PC-3 (cell line): Measurements from ENCODE around the gene IL1RN. TPM values are rescaled to one million over a fixed set of nuclear protein-coding genes. Genes with fewer than 3 reads are reported as not detected.

Source experiments
- ATAC-seq: fragments of 200-7000 bp; cut with Tn5 transposase; 2 replicates; pipeline ENCODE4 v1.9.1; 2020; ENCODE audit warnings: mild to moderate bottlenecking, moderate library complexity
- BruUV-seq: library from RNA; stranded (reverse); fragments of 400-500 nt; replicated peaks from 2 replicates; lab custom pipeline; 2021; lab: Mats Ljungman, UMichigan
- CTCF ChIA-PET: fragments of 300-600 bp; sonication (Branson Sonifier 250); formaldehyde crosslinking; loops from one replicate; lab custom pipeline; 2022; ENCODE audit warnings: antibody characterized with exemption; lab: Charles Lee
- POLR2A ChIA-PET: fragments of 300-600 bp; sonication (Branson Sonifier 250); formaldehyde crosslinking; loops from one replicate; lab custom pipeline; 2022; ENCODE audit warnings: antibody characterized with exemption; ENCODE audit not compliant: unreplicated experiment; lab: Charles Lee
- DNase-seq: peaks from one replicate; pipeline ENCODE4 v3.0.0-alpha.2; 2015
- H2AFZ ChIP-seq: fragments of 300-600 bp; sonication (generic); 2 replicates; pipeline ENCODE4 v1.6.0; 2016; ENCODE audit warnings: antibody characterized with exemption, low read length
- H3F3A ChIP-seq: fragments of 300-600 bp; sonication (generic); one replicate; pipeline ENCODE4 v1.6.0; 2017; ENCODE audit warnings: antibody characterized with exemption, low read length, control low read depth, mild to moderate bottlenecking; ENCODE audit not compliant: unreplicated experiment
- H3K27ac ChIP-seq: fragments of 300-600 bp; sonication (generic); 2 replicates; pipeline ENCODE4 v1.5.1; 2016; ENCODE audit warnings: mild to moderate bottlenecking, low read length
- H3K27me3 ChIP-seq: fragments of 300-600 bp; sonication (generic); 2 replicates; pipeline ENCODE4 v1.6.1; 2016; ENCODE audit warnings: low read length, mixed read lengths
- H3K36me3 ChIP-seq: fragments of 300-600 bp; sonication (generic); 2 replicates; pipeline ENCODE4 v1.6.1; 2016; ENCODE audit warnings: low read depth, mixed run types, low read length, mixed read lengths
- H3K4me1 ChIP-seq: fragments of 300-600 bp; sonication (generic); 2 replicates; pipeline ENCODE4 v1.5.1; 2016; ENCODE audit warnings: low read length; ENCODE audit not compliant: insufficient read depth
- H3K4me2 ChIP-seq: fragments of 300-600 bp; sonication (generic); 2 replicates; pipeline ENCODE4 v1.6.0; 2016; ENCODE audit warnings: low read length
- H3K4me3 ChIP-seq: fragments of 300-600 bp; sonication (generic); 2 replicates; pipeline ENCODE4 v1.5.1; 2016; ENCODE audit warnings: mild to moderate bottlenecking, low read length, mixed read lengths
- H3K79me2 ChIP-seq: fragments of 300-600 bp; sonication (generic); 2 replicates; pipeline ENCODE4 v1.6.1; 2017; ENCODE audit warnings: low read length, mixed read lengths
- H3K9ac ChIP-seq: fragments of 300-600 bp; sonication (generic); 2 replicates; pipeline ENCODE4 v1.6.0; 2016; ENCODE audit warnings: mild to moderate bottlenecking, low read length
- H3K9me2 ChIP-seq: fragments of 300-600 bp; sonication (generic); replicated peaks from 2 replicates; pipeline ENCODE4 v1.6.1; 2016; ENCODE audit warnings: mixed run types, low read length, mixed read lengths
- H3K9me3 ChIP-seq: fragments of 300-600 bp; sonication (generic); 2 replicates; pipeline ENCODE4 v1.6.1; 2016; ENCODE audit warnings: low read length, mixed read lengths
- H4K20me1 ChIP-seq: fragments of 300-600 bp; sonication (generic); 2 replicates; pipeline ENCODE4 v1.6.1; 2016; ENCODE audit warnings: low read length, mixed read lengths
- EZH2 ChIP-seq: fragments of 300-600 bp; sonication (generic); IDR thresholded peaks from one replicate; pipeline ENCODE4 v1.6.1; 2017; ENCODE audit warnings: antibody characterized with exemption, mild to moderate bottlenecking, low read length; ENCODE audit not compliant: unreplicated experiment
- EZH2phosphoT487 ChIP-seq: fragments of 300-600 bp; sonication (generic); IDR thresholded peaks from 2 replicates; pipeline ENCODE4 v1.6.1; 2018; ENCODE audit warnings: mild to moderate bottlenecking, antibody characterized with exemption, low read length, borderline replicate concordance
- intact Hi-C: fragments of 100-400 bp; cut with micrococcal nuclease; formaldehyde crosslinking; loops from 2 replicates; pipeline ENCODE4 v1.9.0; 2023
- total RNA-seq: library from RNA; depleted of rRNA; stranded (reverse); fragments of >200 nt; gene quantifications from 2 replicates; pipeline ENCODE4 v1.2.3, GENCODE V29; 2014
- TF ChIP-seq, protein P1 (sequence below): fragments of 300-600 bp; sonication (generic); conservative IDR thresholded peaks from 2 replicates; pipeline ENCODE4 v1.5.1; 2017; ENCODE audit warnings: antibody characterized with exemption, low read depth, mild to moderate bottlenecking, low read length

IL1RN gene
- total RNA-seq, 1 experiment from 2014 or later, result 1.3 TPM

DNA sequence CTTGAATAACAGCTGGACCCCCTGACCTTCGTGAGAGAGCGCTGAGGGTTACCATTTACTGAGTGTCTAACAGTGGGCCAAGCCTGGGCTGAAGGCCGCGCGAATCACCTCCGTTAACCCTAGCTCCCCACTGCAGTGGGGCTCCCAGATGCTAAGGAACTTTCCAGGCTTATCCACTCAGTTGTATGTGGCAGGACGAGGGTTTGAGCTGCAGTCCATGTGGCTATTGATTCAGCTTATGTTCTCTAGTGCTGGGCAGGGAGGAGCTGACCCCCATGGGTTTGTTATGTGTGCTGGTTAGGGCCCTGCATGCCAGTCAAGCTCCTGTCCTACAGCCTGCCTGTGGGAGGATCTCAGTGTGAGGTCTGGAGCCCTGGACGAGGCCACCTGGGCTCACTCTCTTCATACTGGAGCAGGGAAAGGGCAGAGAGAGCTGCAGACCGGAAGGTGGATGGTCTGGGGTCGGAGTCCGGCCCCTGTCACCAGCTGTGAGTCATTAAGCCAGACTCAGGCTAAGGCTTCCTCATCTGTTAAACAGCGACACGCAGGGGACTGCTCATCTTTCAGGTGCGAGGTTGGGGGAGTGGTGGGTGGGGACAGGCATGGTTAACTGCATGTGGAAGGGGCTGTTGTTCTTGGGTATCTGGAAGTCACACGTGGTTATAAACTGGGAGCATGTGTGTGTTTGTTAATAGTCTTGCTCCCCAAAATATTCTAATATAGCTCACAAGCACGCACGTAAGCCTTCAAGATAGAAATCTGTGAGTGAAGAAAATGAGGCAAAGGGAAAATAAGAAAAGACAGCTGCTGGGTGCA, 52.9 kb downstream of the IL1RN start:
- Histone ChIP-seq H4K20me1 (no peaks in the 10 kb centered on the region), H3K27ac (no peak overlapping the region), H3K79me2 (no peaks in the 10 kb centered on the region), H3K9me3 (no peaks in the 10 kb centered on the region), H2AFZ (no peak overlapping the region), H3K9ac (no peak overlapping the region), H3K4me1 (no peaks in the 10 kb centered on the region), H3K4me3 (no peak overlapping the region), H3K36me3 (no peaks in the 10 kb centered on the region), H3K9me2 (no peaks in the 10 kb centered on the region), H3K4me2 (no peak overlapping the region), H3K27me3 (no peaks in the 10 kb centered on the region), H3F3A (no peaks in the 10 kb centered on the region)
- intact Hi-C loops, result no loop called here
- no TSS peak for BruUV-seq
- CTCF ChIA-PET, result no interaction called here
- ATAC-seq (no peak), DNase-seq (no peak)
- TF ChIP-seq EZH2phosphoT487 (no peak), EZH2 (no peak)
- TF ChIP-seq, protein P1, sequence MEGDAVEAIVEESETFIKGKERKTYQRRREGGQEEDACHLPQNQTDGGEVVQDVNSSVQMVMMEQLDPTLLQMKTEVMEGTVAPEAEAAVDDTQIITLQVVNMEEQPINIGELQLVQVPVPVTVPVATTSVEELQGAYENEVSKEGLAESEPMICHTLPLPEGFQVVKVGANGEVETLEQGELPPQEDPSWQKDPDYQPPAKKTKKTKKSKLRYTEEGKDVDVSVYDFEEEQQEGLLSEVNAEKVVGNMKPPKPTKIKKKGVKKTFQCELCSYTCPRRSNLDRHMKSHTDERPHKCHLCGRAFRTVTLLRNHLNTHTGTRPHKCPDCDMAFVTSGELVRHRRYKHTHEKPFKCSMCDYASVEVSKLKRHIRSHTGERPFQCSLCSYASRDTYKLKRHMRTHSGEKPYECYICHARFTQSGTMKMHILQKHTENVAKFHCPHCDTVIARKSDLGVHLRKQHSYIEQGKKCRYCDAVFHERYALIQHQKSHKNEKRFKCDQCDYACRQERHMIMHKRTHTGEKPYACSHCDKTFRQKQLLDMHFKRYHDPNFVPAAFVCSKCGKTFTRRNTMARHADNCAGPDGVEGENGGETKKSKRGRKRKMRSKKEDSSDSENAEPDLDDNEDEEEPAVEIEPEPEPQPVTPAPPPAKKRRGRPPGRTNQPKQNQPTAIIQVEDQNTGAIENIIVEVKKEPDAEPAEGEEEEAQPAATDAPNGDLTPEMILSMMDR, result no peak
- POLR2A ChIA-PET, result no interaction called here

DNA sequence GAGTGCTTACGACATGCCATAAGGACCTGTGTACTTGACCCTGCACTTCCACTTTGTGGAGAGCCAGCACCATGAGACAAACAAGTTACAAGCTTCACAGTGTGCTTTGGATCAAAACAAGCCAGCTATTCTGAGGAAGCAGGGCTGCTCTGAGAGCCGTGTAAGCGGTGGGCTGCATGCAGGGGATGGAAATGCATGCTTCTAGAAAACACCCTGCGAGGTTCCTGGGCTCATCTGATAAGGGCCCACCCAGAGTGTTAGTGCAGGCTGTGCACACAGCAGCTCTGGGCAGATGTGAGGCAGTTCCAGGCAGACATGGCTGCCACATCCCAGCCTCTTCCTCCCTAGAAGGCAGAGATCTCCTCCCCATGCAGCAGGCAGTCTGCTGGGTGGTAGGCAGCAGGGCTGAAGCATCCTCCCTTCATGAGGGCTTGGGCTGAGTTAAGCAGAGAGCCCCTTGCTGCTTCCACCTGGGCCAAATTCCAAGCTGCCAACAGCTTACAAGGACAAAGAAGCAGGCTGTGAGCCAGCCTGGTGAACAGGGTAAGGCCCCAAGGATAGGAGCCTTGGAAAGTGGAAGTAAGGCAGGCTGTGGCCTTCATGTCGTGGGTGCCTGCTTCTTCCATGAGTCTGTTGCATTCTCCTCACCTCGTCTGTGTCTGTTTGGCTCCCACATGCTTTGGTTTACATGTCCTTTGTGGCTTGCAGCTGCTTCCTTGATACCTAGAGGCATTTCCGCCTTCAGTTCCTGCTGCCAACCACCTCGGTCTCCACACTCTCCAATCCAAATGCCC, 54.1 kb downstream of the IL1RN start:
- Histone ChIP-seq H3K9me2 (no peaks in the 10 kb centered on the region), H3K36me3 (no peaks in the 10 kb centered on the region), H3K4me1 (no peaks in the 10 kb centered on the region), H3K4me2 (no peak overlapping the region), H4K20me1 (no peaks in the 10 kb centered on the region), H3K27ac (no peak overlapping the region), H3K4me3 (no peak overlapping the region), H3K9me3 (no peaks in the 10 kb centered on the region), H2AFZ (no peak overlapping the region), H3K9ac (no peak overlapping the region), H3K79me2 (no peaks in the 10 kb centered on the region), H3F3A (no peaks in the 10 kb centered on the region), H3K27me3 (no peaks in the 10 kb centered on the region)
- TF ChIP-seq, protein P1, result no peak
- TF ChIP-seq EZH2phosphoT487 (no peak), EZH2 (no peak)
- no peak for DNase-seq
- no peak for ATAC-seq
- CTCF ChIA-PET, result no interaction called here
- BruUV-seq, result no TSS peak
- POLR2A ChIA-PET, result interaction anchor here (0.6 kb wide), 1 partner anchor 106 kb away, joined by 3 read pairs; no protein-coding TSS in a partner anchor
- intact Hi-C loops, result no loop called here
